SK-N-SH treated with all-trans-retinoic acid at 6 μM for 48 hours (cell line): ENCODE measurements around the gene SPATA45.

ENCODE experiments used
- ATAC-seq: fragments of 200-7000 bp; cut with Tn5 transposase; 3 replicates; pipeline ENCODE4 v1.9.1; 2020; ENCODE audit warnings: mild to moderate bottlenecking, moderate library complexity
- ARNTL ChIP-seq: fragments of 450-650 bp; formaldehyde crosslinking; IDR thresholded peaks from 2 replicates; pipeline ENCODE4 v1.5.0; 2020; ENCODE audit warnings: low read depth, mild to moderate bottlenecking, moderate library complexity, borderline replicate concordance
- BACH2 ChIP-seq: fragments of 250-450 bp; sonication (Bioruptor Pico); IDR thresholded peaks from 2 replicates; pipeline ENCODE4 v1.9.0; 2021; ENCODE audit warnings: mild to moderate bottlenecking, borderline replicate concordance
- CSDC2 ChIP-seq: fragments of 250-450 bp; sonication (Bioruptor Pico); IDR thresholded peaks from 2 replicates; pipeline ENCODE4 v1.5.0; 2020; ENCODE audit warnings: mild to moderate bottlenecking, moderate library complexity
- ESRRG ChIP-seq: fragments of 250-450 bp; sonication (Bioruptor Pico); IDR thresholded peaks from 2 replicates; pipeline ENCODE4 v1.6.1; 2021; ENCODE audit warnings: mild to moderate bottlenecking
- GLIS3 ChIP-seq: fragments of 250-450 bp; sonication (Bioruptor Pico); IDR thresholded peaks from 2 replicates; pipeline ENCODE4 v1.5.0; 2020; ENCODE audit warnings: mild to moderate bottlenecking, moderate library complexity
- ISL1 ChIP-seq: fragments of 250-450 bp; sonication (Bioruptor Pico); IDR thresholded peaks from 2 replicates; pipeline ENCODE4 v2.1.2; 2022; ENCODE audit warnings: mild to moderate bottlenecking, moderate library complexity
- OSR1 ChIP-seq: fragments of 250-450 bp; sonication (Bioruptor Pico); IDR thresholded peaks from 2 replicates; pipeline ENCODE4 v1.8.0; 2022; ENCODE audit warnings: moderate library complexity, mild to moderate bottlenecking, inconsistent platforms
- PPARA ChIP-seq: fragments of 250-450 bp; sonication (Bioruptor Pico); IDR thresholded peaks from 2 replicates; pipeline ENCODE4 v1.5.0; 2020; ENCODE audit warnings: mild to moderate bottlenecking, borderline replicate concordance
- RARB ChIP-seq: fragments of 250-450 bp; sonication (Bioruptor Pico); IDR thresholded peaks from 2 replicates; pipeline ENCODE4 v1.8.0; 2021; ENCODE audit warnings: mild to moderate bottlenecking, moderate library complexity
- SNAI2 ChIP-seq: fragments of 250-450 bp; sonication (Bioruptor Pico); IDR thresholded peaks from 2 replicates; pipeline ENCODE4 v1.5.0; 2020; ENCODE audit warnings: mild to moderate bottlenecking, moderate library complexity
- TCF4 ChIP-seq: fragments of 250-450 bp; sonication (Bioruptor Pico); IDR thresholded peaks from 2 replicates; pipeline ENCODE4 v1.8.0; 2021; ENCODE audit warnings: mild to moderate bottlenecking, moderate library complexity, borderline replicate concordance
- TOX ChIP-seq: fragments of 250-450 bp; sonication (Bioruptor Pico); IDR thresholded peaks from 2 replicates; pipeline ENCODE4 v1.8.0; 2021; ENCODE audit warnings: mild to moderate bottlenecking, moderate library complexity, borderline replicate concordance
- ZC3H10 ChIP-seq: fragments of 250-450 bp; sonication (Bioruptor Pico); IDR thresholded peaks from 2 replicates; pipeline ENCODE4 v1.5.1; 2021; ENCODE audit warnings: mild to moderate bottlenecking, moderate library complexity
- ZFP30 ChIP-seq: fragments of 450-650 bp; formaldehyde crosslinking; IDR thresholded peaks from 2 replicates; pipeline ENCODE4 v1.5.0; 2022; ENCODE audit warnings: mild to moderate bottlenecking, moderate library complexity
- ZNF565 ChIP-seq: fragments of 450-650 bp; formaldehyde crosslinking; conservative IDR thresholded peaks from 2 replicates; pipeline ENCODE4 v1.5.0; 2020; ENCODE audit warnings: low read depth, mild to moderate bottlenecking, moderate library complexity
- ZNF70 ChIP-seq: fragments of 450-650 bp; formaldehyde crosslinking; IDR thresholded peaks from 2 replicates; pipeline ENCODE4 v1.5.0; 2020; ENCODE audit warnings: mild to moderate bottlenecking, moderate library complexity
- ZNF8 ChIP-seq: fragments of 450-650 bp; formaldehyde crosslinking; IDR thresholded peaks from 2 replicates; pipeline ENCODE4 v1.5.0; 2020; ENCODE audit warnings: mild to moderate bottlenecking, moderate library complexity
- TF ChIP-seq, protein P1 (sequence below): fragments of 250-450 bp; sonication (Bioruptor Pico); IDR thresholded peaks from 2 replicates; pipeline ENCODE4 v1.5.1; 2020; ENCODE audit warnings: low read depth, mild to moderate bottlenecking, moderate library complexity
- TF ChIP-seq, protein P2 (sequence below): fragments of 250-450 bp; sonication (Bioruptor Pico); IDR thresholded peaks from 2 replicates; pipeline ENCODE4 v1.8.0; 2021; ENCODE audit warnings: low read depth, mild to moderate bottlenecking, moderate library complexity, borderline replicate concordance
- TF ChIP-seq, protein P3 (sequence below): fragments of 250-450 bp; sonication (Bioruptor Pico); IDR thresholded peaks from 2 replicates; pipeline ENCODE4 v1.5.0; 2020; ENCODE audit warnings: mild to moderate bottlenecking, moderate library complexity
- TF ChIP-seq, protein P4 (sequence below): fragments of 250-450 bp; sonication (Bioruptor Pico); IDR thresholded peaks from 2 replicates; pipeline ENCODE4 v1.5.1; 2021; ENCODE audit warnings: mild to moderate bottlenecking, moderate library complexity
- TF ChIP-seq, protein P5 (sequence below): fragments of 250-450 bp; sonication (Bioruptor Pico); IDR thresholded peaks from 2 replicates; pipeline ENCODE4 v1.8.0; 2020; ENCODE audit warnings: mild to moderate bottlenecking, moderate library complexity, borderline replicate concordance

Gene SPATA45

DNA sequence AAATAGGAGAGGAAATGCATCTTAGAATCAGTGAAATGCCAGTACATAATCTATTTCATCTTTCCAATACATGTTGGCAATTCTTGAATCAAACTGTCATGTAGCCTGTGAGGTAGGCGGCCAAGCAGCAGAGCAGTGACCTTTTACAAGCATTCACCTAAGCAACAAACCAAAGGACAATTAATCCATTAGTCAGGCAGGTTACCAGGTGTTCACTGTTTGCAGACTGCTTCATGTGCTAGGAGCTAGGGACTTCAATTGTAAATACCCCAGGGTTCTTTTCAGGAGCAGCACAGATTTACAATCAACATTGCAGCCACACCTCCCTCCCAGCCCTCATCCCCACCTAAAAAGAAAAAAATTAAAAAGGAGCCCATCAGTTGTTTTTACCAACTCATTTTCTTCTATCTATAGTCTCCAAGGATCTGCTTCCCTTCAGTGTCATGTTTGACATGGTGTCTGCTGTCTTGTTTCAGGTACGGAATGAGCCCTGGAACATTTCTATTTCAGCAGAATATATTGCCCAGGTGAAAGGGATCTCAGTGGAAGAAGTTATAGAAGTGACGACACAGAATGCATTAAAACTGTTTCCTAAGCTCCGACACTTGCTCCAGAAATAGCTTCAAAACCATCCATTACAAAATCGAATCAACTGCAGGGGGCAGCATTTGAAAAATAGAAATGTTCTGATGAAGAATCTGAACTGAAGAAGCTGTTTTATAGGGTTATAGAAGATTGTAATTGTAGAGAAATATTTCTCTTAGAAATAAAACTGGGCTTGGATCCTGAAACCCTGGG is 32.7 kb downstream of the SPATA45 start:
- TF ChIP-seq RARB (CRISPR knock-in tag), result no peak
- no peak for TF ChIP-seq ZNF565 (CRISPR knock-in tag)
- peak; percentile 62; the same call in 2 of the 3 replicates for ATAC-seq

DNA sequence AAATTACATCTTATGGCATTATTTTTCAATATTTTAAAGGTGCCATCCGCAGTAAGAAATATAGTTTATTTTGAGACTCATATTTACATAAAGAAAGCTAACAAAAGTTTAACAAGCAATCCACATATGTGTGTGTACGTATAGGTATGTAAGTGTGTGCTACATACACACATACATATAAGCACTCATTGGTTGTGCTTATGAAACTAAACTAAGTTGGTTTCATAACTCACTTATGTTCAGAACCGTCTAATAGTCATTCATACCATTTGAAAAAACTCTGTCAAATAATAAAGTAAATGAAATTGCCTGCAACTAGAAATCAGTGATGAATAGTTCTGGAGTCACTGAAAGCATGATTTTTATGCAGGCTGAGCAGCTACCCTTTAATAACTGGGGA is 41.7 kb downstream of the SPATA45 start:
- TF ChIP-seq TOX (no peak), BACH2 (CRISPR knock-in tag) (no peak), GLIS3 (CRISPR knock-in tag) (no peak)
- ATAC-seq, result no peak

DNA sequence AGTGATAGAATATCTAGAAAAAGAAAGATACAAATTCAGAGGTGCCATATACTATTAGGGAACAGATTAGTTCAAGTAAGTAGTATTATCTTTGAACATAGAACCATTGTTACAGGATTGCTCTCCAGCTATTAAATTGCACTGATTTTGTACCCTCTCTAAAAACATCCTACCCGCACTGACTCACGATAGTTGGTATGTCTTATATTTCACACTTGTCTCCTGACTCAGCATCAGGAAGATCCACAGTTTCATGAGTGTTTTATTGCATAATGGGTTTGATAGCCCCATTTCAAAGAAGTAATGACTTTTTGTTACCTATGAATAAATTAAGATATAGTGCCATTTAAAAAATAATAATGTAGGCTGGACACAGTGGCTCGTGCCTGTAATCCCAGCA is 49.8 kb downstream of the SPATA45 start:
- no peak for TF ChIP-seq ZNF565 (CRISPR knock-in tag)
- TF ChIP-seq ZNF8 (CRISPR knock-in tag), result no peak
- TF ChIP-seq ARNTL (CRISPR knock-in tag), result no peak
- no peak for TF ChIP-seq PPARA (CRISPR knock-in tag)
- no peak for TF ChIP-seq ZFP30 (CRISPR knock-in tag)
- no peak for TF ChIP-seq ESRRG (CRISPR knock-in tag)
- TF ChIP-seq, protein P1, sequence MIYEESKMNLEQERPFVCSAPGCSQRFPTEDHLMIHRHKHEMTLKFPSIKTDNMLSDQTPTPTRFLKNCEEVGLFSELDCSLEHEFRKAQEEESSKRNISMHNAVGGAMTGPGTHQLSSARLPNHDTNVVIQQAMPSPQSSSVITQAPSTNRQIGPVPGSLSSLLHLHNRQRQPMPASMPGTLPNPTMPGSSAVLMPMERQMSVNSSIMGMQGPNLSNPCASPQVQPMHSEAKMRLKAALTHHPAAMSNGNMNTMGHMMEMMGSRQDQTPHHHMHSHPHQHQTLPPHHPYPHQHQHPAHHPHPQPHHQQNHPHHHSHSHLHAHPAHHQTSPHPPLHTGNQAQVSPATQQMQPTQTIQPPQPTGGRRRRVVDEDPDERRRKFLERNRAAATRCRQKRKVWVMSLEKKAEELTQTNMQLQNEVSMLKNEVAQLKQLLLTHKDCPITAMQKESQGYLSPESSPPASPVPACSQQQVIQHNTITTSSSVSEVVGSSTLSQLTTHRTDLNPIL, result no peak
- no peak for TF ChIP-seq CSDC2 (CRISPR knock-in tag)
- no peak for TF ChIP-seq ZC3H10 (CRISPR knock-in tag)
- ATAC-seq, result no peak

DNA sequence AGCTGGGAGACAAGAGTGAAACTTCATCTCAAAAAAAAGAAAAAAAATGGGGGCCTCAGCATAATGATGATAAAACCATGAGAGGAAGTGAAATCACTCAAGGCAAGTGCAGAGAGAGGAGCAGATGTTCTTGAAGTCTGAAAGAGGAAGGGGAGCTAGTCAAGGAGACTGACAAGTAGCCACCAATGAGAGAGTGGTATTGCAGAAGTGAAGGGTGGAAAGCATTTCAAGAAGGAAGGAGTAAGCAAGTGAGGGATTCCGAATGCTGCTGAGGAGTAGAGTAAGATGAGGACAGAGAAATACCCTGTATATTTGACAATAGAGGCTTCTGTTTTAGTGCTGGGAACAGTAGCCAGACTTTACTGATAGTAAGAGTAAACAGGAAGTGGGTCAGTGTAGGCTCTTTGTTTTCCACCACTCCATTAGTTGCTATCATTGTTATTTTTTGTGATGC is 52.9 kb downstream of the SPATA45 start:
- ATAC-seq, result no peak
- TF ChIP-seq BACH2 (CRISPR knock-in tag), result no peak
- no peak for TF ChIP-seq ZNF8 (CRISPR knock-in tag)
- TF ChIP-seq GLIS3 (CRISPR knock-in tag), result no peak
- TF ChIP-seq ZC3H10 (CRISPR knock-in tag), result no peak
- TF ChIP-seq ESRRG (CRISPR knock-in tag), result no peak
- TF ChIP-seq TOX, result no peak
- TF ChIP-seq, protein P2, sequence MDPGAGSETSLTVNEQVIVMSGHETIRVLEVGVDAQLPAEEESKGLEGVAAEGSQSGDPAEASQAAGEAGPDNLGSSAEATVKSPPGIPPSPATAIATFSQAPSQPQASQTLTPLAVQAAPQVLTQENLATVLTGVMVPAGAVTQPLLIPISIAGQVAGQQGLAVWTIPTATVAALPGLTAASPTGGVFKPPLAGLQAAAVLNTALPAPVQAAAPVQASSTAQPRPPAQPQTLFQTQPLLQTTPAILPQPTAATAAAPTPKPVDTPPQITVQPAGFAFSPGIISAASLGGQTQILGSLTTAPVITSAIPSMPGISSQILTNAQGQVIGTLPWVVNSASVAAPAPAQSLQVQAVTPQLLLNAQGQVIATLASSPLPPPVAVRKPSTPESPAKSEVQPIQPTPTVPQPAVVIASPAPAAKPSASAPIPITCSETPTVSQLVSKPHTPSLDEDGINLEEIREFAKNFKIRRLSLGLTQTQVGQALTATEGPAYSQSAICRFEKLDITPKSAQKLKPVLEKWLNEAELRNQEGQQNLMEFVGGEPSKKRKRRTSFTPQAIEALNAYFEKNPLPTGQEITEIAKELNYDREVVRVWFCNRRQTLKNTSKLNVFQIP (CRISPR knock-in tag), result no peak
- no peak for TF ChIP-seq OSR1 (CRISPR knock-in tag)
- no peak for TF ChIP-seq SNAI2 (CRISPR knock-in tag)
- TF ChIP-seq ZNF565 (CRISPR knock-in tag), result no peak
- TF ChIP-seq TCF4, result no peak
- TF ChIP-seq ZNF70 (CRISPR knock-in tag), result no peak
- TF ChIP-seq, protein P3, sequence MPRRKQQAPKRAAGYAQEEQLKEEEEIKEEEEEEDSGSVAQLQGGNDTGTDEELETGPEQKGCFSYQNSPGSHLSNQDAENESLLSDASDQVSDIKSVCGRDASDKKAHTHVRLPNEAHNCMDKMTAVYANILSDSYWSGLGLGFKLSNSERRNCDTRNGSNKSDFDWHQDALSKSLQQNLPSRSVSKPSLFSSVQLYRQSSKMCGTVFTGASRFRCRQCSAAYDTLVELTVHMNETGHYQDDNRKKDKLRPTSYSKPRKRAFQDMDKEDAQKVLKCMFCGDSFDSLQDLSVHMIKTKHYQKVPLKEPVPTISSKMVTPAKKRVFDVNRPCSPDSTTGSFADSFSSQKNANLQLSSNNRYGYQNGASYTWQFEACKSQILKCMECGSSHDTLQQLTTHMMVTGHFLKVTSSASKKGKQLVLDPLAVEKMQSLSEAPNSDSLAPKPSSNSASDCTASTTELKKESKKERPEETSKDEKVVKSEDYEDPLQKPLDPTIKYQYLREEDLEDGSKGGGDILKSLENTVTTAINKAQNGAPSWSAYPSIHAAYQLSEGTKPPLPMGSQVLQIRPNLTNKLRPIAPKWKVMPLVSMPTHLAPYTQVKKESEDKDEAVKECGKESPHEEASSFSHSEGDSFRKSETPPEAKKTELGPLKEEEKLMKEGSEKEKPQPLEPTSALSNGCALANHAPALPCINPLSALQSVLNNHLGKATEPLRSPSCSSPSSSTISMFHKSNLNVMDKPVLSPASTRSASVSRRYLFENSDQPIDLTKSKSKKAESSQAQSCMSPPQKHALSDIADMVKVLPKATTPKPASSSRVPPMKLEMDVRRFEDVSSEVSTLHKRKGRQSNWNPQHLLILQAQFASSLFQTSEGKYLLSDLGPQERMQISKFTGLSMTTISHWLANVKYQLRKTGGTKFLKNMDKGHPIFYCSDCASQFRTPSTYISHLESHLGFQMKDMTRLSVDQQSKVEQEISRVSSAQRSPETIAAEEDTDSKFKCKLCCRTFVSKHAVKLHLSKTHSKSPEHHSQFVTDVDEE, result no peak
- TF ChIP-seq, protein P1, result no peak
- no peak for TF ChIP-seq ISL1 (CRISPR knock-in tag)
- TF ChIP-seq, protein P4, sequence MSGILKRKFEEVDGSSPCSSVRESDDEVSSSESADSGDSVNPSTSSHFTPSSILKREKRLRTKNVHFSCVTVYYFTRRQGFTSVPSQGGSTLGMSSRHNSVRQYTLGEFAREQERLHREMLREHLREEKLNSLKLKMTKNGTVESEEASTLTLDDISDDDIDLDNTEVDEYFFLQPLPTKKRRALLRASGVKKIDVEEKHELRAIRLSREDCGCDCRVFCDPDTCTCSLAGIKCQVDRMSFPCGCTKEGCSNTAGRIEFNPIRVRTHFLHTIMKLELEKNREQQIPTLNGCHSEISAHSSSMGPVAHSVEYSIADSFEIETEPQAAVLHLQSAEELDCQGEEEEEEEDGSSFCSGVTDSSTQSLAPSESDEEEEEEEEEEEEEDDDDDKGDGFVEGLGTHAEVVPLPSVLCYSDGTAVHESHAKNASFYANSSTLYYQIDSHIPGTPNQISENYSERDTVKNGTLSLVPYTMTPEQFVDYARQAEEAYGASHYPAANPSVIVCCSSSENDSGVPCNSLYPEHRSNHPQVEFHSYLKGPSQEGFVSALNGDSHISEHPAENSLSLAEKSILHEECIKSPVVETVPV (CRISPR knock-in tag), result no peak
- TF ChIP-seq, protein P5, sequence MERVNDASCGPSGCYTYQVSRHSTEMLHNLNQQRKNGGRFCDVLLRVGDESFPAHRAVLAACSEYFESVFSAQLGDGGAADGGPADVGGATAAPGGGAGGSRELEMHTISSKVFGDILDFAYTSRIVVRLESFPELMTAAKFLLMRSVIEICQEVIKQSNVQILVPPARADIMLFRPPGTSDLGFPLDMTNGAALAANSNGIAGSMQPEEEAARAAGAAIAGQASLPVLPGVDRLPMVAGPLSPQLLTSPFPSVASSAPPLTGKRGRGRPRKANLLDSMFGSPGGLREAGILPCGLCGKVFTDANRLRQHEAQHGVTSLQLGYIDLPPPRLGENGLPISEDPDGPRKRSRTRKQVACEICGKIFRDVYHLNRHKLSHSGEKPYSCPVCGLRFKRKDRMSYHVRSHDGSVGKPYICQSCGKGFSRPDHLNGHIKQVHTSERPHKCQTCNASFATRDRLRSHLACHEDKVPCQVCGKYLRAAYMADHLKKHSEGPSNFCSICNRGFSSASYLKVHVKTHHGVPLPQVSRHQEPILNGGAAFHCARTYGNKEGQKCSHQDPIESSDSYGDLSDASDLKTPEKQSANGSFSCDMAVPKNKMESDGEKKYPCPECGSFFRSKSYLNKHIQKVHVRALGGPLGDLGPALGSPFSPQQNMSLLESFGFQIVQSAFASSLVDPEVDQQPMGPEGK, result no peak
- no peak for TF ChIP-seq ZFP30 (CRISPR knock-in tag)
- TF ChIP-seq ARNTL (CRISPR knock-in tag), result no peak
